Measurements from ENCODE around the gene EFNA4. TPM values are rescaled to one million over a fixed set of nuclear protein-coding genes. Genes with fewer than 3 reads are reported as not detected.
A peak's percentile ranks its signal among the peaks of the same experiment; 100 is the strongest.

EFNA4 gene
- total RNA-seq, 1 donor from 2014 or later: 1.7 TPM

- Histone ChIP-seq H3K9me3 (replicated peaks) (no peaks in the 10 kb centered on the region), H3K27ac (replicated peaks) (no peak overlapping the region), H3K36me3 (no peaks in the 10 kb centered on the region), H3K4me1 (peaks cover 29% of the 10 kb centered on the region), H3K27me3 (ENCODE audit: low read depth) (no peaks in the 10 kb centered on the region), H3K4me3 (no peak overlapping the region)
- peak; percentile 70 for DNase-seq
- TF ChIP-seq CTCF (IDR thresholded peaks at IDR 0.05; ENCODE audit: borderline replicate concordance): peak; percentile 99
- intact Hi-C loops (cut with micrococcal nuclease): loop anchor here (5.0 kb wide), 2 partner anchors 36 to 76 kb away; partner anchors contain the start of gene EFNA1
Measured at GRCh38 chr1:155091071-155092051, 27.8 kb downstream of the EFNA4 start.

GRCh38 chr1:155092131-155092530 is 28.6 kb downstream of the EFNA4 start:
- Histone ChIP-seq H3K4me3 (no peak overlapping the region), H3K27me3 (ENCODE audit: low read depth) (no peaks in the 10 kb centered on the region), H3K9me3 (replicated peaks) (no peaks in the 10 kb centered on the region), H3K27ac (replicated peaks) (no peak overlapping the region), H3K4me1 (peaks cover 23% of the 10 kb centered on the region), H3K36me3 (no peaks in the 10 kb centered on the region)
- intact Hi-C loops (cut with micrococcal nuclease): loop anchor here (5.0 kb wide), 2 partner anchors 35 to 75 kb away; partner anchors contain the start of gene EFNA1
- TF ChIP-seq CTCF (IDR thresholded peaks at IDR 0.05; ENCODE audit: borderline replicate concordance): no peak
- DNase-seq: no peak

- no peaks in the 10 kb centered on the region for H3K9me3 ChIP-seq (replicated peaks)
- intact Hi-C loops (cut with micrococcal nuclease): loop anchor here (5.0 kb wide), 2 partner anchors 35 to 75 kb away; partner anchors contain the start of gene EFNA1
- no peaks in the 10 kb centered on the region for H3K36me3 ChIP-seq
- H3K27ac ChIP-seq (replicated peaks): no peak overlapping the region
- H3K27me3 ChIP-seq (ENCODE audit: low read depth): no peaks in the 10 kb centered on the region
- peaks cover 23% of the 10 kb centered on the region for H3K4me1 ChIP-seq
- no peak for DNase-seq
- no peak for TF ChIP-seq CTCF (IDR thresholded peaks at IDR 0.05; ENCODE audit: borderline replicate concordance)
- no peak overlapping the region for H3K4me3 ChIP-seq
Measured at GRCh38 chr1:155092641-155093040, 29.1 kb downstream of the EFNA4 start.

GRCh38 chr1:155093911-155094621 is 30.5 kb downstream of the EFNA4 start:
- Histone ChIP-seq H3K27me3 (ENCODE audit: low read depth) (no peaks in the 10 kb centered on the region), H3K9me3 (replicated peaks) (no peaks in the 10 kb centered on the region), H3K4me1 (peaks cover 23% of the 10 kb centered on the region), H3K36me3 (no peaks in the 10 kb centered on the region), H3K27ac (replicated peaks) (peak overlapping the region; percentile 48), H3K4me3 (no peak overlapping the region)
- no peak for DNase-seq
- TF ChIP-seq CTCF (IDR thresholded peaks at IDR 0.05; ENCODE audit: borderline replicate concordance): peak; percentile 56
- intact Hi-C loops (cut with micrococcal nuclease): loop anchor here (5.0 kb wide), 2 partner anchors 33 to 73 kb away; partner anchors contain the start of gene EFNA1

GRCh38 chr1:155094622-155094948 is 31.0 kb downstream of the EFNA4 start:
- H3K36me3 ChIP-seq: no peaks in the 10 kb centered on the region
- H3K4me1 ChIP-seq: peaks cover 23% of the 10 kb centered on the region
- no peak for TF ChIP-seq CTCF (IDR thresholded peaks at IDR 0.05; ENCODE audit: borderline replicate concordance)
- no peaks in the 10 kb centered on the region for H3K9me3 ChIP-seq (replicated peaks)
- no peaks in the 10 kb centered on the region for H3K27me3 ChIP-seq (ENCODE audit: low read depth)
- no peak overlapping the region for H3K4me3 ChIP-seq
- intact Hi-C loops (cut with micrococcal nuclease): loop anchor here (5.0 kb wide), 2 partner anchors 33 to 73 kb away; partner anchors contain the start of gene EFNA1
- peak overlapping the region; percentile 48 for H3K27ac ChIP-seq (replicated peaks)
- no peak for DNase-seq

Measured in left ventricle myocardium inferior (tissue), 1 donor.